NCI-H1417 (cell line): ENCODE data around the gene TFF2.

ENCODE experiments used
- DNase-seq, 3 experiments: peaks; one replicate each; lab custom pipeline; 2025; lab: John Stamatoyannopoulos, UW

TFF2 gene

DNA sequence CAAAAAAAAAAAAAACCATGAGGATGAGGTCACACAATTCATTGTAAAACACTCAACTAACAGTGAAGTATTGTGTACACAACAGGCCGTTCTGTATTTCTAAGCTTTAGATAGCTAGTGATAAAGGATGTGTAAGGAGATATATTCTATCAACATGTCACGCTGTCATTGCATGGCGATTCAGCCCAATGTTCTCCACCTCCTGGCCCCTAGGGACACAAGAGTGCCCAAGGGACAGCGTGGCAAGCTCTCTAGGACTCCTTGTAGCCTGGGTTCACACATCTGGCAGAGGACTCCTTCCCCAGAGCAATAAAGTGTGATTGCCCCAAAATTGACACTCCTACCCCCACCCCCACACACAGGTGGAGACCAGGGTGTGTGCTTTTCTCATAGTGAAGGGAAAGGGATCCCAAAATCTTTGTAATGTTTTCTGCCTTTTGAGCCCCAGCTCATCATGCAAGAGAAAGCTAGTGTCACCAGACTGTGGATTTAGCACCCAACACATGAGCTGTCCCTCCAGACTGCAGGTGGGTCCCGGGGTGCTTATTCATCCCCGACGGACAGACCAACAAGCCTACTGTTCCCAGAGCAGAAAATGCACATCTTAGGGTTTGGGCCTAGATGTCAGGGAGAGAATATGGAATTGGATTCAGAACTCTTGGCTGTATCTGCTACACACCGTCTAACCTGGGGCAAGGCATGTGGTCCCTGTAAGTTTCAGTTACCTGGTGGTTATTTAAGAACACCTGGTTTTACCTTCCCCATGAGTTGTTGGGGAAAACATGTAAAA, 33.6 kb upstream of the TFF2 start:
- peak in 1 of 3 experiments; percentile 23 for DNase-seq

DNA sequence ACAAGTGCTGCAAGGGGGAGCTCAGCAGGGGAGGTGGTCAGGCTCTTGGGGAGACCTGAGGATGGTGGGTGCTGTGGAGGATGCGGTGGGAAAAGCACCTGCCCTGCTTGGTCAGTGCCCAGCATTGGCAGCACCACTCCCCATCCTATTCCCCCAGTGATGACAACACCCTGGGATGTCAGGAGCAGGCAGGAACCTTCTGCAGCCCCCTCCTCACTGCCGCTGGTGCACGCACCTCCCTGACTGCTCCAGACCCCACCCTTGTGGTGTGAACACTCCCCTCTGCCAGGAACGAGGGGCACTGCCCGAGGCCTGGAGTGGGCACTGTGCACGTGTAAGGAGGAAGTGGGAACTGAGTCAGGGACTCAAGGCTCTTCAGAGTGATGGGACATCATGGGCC, 32.5 kb upstream of the TFF2 start:
- DNase-seq = no peak

DNA sequence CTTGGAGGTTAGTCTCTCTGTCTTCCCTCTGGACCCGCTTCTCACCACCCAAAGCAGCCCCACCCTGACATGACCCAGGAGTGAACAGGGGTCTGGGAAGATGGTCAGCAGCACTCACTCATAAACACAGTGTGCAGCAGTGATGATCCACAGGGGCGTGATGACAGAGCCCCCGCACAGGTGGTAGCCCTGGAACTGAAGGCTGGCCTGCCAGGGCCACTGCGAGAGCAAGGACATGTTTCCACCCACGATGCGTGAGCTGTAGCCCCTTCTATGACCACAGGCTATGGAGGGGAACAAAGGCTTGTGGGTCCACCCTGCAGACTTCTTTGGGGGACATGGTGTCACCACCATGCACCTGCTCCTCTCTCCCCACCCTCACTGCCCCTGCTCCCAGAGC, 32.1 kb upstream of the TFF2 start:
- no peak for DNase-seq

DNA sequence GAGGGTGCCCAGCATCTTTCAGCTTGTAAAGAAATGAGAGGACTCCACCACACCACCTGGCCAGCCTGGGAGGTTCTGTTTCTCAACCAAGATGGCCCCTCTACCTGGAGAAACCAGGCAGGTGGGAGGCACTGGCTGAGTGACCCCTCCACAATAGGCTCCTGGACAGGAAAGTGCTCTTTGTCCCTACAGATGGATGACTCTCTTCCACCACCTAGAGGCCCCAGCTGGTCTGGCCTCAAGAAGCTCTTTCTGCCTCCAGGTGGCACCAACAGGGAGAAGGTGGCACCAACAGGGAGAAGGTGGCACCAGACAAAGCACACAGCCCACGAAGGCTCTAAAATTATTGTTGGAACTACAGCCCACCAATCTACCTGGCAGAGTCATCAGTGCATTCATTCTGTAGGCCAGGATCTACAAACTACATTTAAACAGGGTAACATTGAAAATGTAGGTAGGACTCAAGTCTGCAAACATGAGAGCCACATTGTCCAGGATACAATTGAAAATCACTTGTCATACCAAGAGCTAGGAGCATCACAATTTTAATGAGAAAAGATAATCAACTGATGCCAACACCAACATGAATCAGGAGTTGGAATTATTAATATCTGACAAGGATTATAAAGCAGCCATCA, 30.7 kb upstream of the TFF2 start:
- DNase-seq = peak; percentile 25 to 82 (median 50)

DNA sequence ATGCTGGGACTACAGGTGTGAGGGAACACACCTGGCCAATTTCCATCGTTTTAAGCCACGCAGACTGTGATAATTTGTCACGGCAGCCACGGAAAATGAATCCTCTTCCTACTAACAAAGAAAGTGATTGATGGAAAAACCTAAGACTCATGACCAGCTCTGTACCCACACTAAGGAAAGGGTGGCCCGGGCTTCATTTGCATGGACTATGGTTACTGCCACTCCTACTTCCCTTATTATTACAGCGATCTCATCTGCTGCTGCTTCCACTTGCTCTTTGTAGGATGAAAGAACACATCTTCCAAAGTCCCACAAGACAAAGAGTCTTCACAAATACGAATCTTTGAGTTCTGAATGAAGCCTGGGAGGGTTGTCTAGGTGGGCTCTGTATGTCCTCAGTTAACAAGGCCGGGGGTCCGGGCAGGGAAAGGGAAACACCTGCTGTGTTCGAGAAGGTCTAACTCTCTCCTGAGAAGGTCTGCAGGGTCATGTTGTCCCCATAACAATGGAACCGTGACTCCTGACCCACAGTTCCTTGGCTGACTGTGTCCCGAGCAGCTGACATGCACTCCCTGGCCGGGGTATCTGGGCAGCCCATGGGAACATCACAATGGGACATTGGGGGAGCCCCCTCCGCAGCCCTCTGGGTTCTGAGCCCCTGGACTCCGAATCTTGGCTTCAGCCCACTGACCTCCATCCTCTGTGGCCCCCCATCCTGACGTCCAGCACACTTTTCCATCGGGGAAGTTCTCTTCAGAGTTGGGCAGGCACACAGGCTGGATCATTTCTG, 28.8 kb upstream of the TFF2 start:
- DNase-seq = no peak

DNA sequence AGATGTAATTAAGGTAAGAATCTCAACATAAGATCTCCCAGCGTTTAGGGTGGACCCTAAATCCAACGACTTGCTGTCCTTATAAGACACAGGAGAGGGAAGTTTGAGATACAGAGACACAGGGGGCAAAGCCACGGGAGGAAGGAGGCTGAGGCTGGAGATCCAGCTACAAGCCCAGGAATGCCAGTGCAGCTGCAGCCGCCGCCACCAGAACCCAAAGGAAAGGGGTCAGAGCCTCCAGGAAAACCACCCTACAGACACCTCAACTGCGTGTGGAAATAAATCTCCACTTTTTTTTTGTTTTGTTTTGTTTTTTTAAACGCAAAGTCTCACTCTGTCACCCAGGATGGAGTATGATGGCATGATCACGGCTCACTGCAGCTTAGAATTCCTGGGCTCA, 27.6 kb upstream of the TFF2 start:
- DNase-seq = no peak

DNA sequence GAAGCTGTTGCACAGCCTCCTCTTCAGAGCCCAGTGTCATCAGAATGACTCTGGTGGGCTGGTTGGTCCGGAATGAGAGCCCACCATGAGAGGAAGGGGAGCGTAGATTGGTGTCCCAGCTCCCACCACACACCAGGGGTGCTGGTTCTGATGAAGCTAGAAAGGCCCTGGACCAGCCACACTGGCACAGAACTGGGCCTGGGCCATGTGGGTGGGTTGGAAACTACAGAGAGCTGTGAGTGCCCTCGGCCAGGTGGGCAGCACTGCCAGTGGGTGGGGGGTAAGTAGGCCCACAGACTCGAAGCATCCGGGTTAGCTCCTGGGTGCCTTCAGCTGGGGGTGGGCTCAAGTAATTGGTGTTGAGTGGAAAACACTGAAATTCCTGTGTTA, 27.2 kb upstream of the TFF2 start:
- no peak for DNase-seq

DNA sequence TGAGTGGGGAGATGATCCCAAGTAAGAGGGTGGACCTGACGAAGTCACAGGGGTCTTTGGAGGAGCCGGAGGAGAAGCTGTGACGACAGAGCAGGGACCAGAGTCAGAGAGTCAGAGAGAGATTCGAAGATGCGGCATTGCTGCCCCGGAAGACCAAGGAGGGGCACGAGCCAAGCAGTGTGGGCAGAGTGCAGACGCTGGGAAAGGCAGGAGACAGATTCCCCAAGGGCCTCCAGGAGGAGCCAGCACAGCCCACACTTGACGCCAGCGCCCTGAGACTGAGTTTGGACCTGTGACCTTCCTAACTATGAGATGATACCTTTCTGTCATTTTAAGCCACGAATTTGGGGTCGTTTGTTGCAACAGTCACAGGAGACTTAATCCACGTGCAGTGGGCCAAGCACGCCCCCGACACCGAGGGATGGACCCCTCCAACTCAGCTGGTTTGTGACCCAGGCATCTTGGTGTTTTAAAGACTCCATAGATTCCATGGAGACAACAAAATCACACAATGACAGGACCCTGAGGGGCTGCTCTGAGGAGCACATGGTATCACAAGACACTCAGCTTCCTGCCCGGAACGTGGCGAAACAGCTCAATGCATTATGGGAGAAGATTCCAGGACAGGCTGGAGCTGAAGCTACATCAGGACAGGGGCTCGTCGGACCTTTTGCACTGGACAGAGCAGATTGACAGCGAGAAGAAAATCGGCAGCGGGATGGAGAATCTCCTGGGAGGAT, 26.6 kb upstream of the TFF2 start:
- no peak for DNase-seq

DNA sequence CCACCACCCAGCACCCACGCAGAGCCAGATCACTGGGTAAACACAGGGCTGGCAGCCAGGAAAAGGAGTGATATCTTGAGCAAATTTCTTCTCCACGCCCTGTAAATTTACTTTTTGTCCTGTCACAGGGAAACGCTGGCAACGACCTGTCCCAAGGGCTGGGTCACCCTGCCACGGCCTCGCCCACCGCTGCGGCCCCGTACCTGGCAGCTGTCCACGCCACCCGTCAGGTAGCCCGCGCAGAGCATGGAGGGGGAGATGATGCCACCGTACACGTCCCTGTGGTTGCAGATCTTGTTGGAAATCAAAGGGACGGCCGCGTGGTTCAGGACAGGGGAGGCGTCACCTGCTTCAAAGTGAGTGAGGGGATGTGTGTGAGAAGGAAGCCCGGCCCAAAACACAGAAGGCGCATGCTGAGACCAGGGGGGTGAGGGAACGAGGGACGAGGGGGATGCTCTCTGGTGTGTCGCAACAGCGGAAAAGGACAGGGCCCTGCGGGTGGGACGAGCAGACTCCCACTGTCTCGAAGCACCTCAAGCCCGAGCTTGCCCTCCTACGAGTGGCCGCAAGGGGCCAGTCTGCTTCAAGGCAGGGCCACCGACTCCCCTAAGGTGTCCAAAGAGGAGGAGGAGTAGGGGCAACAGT, 25.7 kb upstream of the TFF2 start:
- DNase-seq = no peak

DNA sequence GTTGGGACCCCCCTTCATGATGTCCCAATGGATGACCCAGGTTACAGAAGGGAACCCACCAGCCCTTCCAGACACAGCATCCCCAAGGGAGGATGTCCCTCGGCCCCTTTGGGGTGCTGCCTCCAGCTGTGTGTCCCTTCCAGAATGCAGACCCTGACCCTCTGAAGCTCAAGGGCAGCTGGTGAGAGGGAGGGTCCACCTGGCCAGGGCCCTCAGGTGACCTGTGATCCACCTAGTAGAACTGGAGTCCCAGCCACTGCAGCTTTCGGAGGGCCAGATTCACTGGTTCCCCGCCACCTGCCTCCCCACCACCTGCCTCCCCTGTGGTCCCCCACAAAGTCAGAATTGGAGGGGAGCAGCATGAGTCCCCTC, 25.2 kb upstream of the TFF2 start:
- DNase-seq = no peak

DNA sequence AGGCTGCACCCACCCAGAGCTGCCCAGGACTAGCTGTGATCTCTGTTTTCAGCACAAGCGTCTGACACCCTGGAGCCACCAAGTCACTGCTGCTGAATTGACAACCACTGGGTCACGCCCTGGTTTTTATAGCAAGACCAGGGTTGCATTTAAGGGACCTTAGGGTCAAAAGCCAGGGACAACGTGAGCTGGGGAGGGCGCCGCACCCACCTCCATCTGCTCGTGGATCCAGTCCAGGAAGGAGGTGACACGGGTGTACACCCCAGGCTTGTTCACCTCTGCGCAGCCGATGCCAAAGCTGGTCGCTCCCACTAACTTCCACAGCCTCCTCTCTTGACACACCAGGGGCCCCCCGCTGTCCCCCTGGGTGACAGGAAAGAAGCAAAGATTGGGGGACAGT, 24.7 kb upstream of the TFF2 start:
- DNase-seq = no peak

DNA sequence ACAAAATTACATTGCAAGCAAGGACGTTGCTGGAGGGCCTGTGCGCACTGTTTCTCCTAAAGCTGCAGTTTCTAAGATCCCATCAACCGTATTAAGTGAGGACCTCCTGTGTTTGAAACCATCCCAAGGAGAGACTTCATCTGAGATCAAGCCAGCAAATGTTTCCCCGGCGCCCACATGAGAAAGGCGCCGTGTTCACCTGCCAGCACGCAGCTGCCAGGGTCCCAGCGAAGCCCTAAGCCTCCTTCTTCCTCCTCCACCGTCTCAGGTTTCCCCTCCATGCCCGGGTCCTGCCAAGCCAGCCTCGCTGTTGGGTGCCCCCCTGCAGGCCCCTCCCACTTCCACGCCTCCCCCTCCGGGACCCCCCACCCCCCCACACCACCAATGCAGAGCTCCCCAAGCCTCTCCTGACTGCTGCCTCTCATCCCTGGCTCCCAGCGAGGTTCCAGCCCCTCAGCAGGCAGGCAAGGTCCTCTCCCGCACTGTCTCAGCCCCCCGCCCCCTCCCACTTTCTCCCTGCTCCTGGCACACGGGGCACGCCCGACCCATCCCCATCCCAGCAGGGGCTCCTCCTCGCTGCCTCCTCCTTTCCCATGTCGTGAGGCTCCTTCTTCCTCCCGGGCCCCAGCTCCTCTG, 24.2 kb upstream of the TFF2 start:
- DNase-seq = peak in 2 of 3 experiments; percentile 24 to 50

DNA sequence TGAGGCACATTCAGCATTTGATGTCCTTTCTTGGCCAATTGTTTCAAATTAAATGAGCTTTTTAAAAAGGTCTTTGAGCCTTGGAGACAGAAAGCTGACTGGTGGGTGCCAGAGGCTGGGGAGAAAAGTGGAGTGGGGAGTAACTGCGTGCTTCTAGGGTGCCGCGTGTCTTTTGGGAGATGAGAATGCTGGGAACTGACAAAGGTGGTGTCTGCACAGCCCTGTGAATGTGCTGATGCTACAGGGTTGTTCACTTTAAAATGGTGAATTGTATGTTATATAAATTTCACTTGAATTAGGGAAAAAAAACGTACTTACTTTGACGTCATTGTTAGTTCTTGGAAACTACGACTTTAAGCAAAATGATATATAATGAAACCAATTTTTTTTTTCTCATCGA, 23.7 kb upstream of the TFF2 start:
- DNase-seq = no peak

DNA sequence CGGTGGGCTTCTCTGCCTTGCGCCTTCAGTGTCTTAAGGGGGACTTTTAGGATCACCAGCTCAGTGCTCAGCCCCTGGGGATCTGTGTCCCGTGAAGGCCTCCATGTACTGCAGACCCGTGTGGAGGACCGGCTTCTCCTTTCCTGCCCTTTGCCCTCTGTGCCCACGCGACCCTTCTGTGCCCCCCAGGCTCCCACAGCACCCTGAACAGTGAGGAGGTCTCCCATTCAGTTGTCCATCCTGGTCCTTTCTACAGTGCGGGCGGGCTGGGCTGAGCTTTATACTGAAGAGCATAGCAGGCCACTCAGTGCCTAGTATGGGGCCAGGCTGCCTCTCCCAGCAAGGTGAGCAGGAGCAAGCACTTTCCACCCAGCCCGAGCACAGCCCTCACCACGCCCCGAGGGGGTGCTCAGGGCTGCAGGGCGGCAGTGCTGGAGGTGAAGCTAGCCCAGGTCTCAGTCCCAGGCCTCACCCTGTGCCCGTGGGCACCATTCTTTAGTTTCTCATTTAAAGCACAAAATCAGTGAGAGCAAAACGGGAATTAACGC, 23.2 kb upstream of the TFF2 start:
- no peak for DNase-seq

DNA sequence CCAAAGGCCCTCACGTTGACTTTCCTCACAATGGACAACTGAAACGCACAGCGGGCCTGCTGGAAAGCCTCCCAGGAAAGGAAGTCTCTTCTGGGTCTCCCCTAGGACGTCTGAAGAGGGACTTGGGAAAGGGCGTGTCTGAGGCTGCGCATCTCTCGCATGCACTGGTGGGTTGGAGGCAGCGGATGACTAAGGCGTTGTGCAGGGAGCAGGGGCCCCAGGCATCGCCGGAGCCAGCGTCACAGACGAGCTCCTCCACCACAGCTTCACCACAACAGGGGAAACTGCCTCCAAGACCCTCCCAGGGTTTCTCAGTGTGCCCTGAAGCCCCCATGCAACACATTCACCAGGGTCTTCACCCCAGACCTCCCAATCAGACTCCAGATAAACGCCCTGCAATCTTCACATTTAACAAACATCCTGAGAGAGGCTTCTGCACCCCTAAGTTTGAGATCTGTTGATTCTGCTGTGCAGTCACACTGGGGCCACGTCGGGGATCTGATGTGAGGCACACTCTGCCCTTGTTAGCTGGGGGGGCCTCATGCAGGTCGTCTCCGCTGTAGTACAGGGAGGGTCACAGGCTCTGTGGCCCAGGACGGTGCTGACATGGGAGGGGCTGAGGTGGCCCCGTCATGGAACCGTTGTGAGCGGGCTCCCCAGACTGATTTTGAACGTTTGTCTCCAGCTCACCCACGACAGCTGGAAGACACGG, 22.6 kb upstream of the TFF2 start:
- no peak for DNase-seq

DNA sequence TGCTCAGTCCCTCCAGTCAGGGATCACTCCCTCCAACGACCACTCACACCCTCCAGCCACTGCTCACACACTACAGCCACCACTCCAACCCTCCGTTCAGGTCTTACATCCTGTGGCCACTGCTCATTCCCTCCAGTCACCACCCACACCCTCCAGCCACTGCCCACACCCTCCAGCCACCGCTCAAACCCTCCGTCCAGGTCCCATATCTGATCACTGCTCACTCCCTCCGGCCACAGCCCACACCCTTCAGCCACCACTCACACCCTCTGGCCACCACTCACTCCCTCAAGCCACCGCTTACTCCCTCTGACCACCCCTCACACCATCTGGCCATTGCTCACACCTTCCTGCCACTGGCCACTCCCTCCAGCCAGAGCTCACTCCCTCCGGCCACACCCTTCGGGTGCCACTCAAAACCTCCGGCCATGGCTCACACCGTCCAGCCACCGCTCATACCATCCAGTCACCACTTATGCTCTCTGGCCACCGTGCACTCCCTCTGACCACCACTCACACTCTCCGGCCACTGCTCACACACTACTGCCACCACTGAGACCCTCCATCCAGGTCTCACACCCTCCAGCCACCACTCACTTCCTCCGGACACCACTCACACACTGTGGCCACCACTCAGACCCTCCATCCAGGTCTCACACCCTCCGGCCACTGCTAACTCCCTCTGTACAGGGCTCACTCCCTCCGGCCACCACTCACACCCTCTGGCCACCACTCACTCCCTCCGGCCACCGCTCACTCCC, 20.3 kb upstream of the TFF2 start:
- DNase-seq = no peak

DNA sequence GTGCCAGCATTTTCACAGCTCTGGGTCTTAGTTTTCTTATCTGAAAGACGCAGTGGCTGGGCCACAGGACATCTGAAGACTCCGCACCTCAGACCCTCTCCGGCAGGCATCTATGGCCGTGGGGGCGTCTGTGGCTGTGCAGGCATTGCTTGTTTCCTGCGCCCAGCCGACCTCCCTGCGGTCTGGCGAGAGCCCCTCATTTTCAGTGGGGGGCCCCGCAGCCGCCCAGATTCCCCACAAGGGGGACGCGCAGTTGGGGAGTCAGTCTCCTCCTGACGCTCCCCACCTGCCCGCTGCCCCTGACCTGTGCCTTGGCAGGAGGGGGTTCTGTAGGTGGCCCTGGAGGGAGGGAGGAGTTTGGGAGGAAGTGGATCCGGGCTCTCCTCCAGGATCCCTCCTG, 19.0 kb upstream of the TFF2 start:
- DNase-seq = no peak

DNA sequence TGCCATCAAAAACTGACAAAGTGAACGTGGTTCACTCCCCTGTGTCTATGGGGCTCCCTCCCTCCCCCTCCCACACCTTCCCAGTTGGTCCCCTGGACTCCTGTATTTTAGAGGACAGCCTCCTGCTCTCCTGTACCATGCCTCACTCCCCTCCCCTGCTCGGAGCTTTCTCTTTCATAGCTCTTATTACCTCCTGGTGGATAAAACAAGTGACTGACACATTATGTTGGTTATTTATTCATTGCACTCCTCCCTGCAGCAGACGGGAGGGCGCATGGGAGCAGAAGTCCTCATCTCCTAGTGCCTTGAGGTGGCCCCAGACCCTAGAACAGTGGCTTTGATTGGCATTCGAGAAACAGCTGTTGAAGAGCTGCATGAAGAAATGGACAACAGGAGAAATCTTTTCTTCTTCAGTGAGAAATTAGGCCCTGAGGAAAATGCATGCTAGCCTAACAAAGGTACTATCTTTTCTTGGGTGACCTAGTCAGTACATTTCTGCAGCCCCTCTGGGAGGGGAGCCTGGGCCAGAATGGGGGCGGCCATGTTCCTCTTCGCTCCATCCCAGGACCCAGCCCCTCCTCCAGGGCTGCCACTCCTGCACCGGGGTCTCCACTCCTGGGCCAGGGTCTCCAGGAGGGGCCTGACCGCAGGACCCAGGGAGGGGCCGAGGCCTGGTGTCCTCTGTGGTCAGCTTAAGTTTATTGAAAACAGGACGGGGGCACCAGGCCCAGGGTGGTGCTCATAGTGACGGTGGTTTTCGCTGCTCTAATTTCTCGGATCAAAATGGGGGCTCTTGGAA, 16.8 kb upstream of the TFF2 start:
- peak in 1 of 3 experiments; percentile 12 for DNase-seq
